ENCODE measurements around the gene ODAD2. TPM values are rescaled to one million over a fixed set of nuclear protein-coding genes. Genes with fewer than 3 reads are reported as not detected.

ODAD2 gene
- total and polyA plus RNA-seq, 8 donors, result 0.29 to 9.3 (median 4.6) TPM

- ATAC-seq, result no peak
- no peak overlapping the region for H3K27ac ChIP-seq
Observed at GRCh38 chr10:28020993-28021982, 22.4 kb upstream of the ODAD2 start.

GRCh38 chr10:28020080-28020860 lies 21.4 kb upstream of the ODAD2 start:
- TF ChIP-seq, protein P1, sequence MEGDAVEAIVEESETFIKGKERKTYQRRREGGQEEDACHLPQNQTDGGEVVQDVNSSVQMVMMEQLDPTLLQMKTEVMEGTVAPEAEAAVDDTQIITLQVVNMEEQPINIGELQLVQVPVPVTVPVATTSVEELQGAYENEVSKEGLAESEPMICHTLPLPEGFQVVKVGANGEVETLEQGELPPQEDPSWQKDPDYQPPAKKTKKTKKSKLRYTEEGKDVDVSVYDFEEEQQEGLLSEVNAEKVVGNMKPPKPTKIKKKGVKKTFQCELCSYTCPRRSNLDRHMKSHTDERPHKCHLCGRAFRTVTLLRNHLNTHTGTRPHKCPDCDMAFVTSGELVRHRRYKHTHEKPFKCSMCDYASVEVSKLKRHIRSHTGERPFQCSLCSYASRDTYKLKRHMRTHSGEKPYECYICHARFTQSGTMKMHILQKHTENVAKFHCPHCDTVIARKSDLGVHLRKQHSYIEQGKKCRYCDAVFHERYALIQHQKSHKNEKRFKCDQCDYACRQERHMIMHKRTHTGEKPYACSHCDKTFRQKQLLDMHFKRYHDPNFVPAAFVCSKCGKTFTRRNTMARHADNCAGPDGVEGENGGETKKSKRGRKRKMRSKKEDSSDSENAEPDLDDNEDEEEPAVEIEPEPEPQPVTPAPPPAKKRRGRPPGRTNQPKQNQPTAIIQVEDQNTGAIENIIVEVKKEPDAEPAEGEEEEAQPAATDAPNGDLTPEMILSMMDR (IDR thresholded peaks at IDR 0.05), result no peak
- Histone ChIP-seq H3K4me1 (no peaks in the 10 kb centered on the region), H3K4me3 (no peak overlapping the region), H3K27ac (no peak overlapping the region), H3K36me3 (no peaks in the 10 kb centered on the region), H3K9me3 (no peaks in the 10 kb centered on the region), H3K27me3 (no peaks in the 10 kb centered on the region)
- DNase-seq (no peak), ATAC-seq (no peak)
- intact Hi-C loops (cut with DNase I), result no loop called here

More at GRCh38 chr10:28020993-28021982, 22.4 kb upstream of the ODAD2 start:
- Histone ChIP-seq H3K4me3 (no peak overlapping the region), H3K27me3 (no peaks in the 10 kb centered on the region), H3K36me3 (no peaks in the 10 kb centered on the region), H3K9me3 (no peaks in the 10 kb centered on the region), H3K4me1 (no peaks in the 10 kb centered on the region)
- TF ChIP-seq, protein P1 (IDR thresholded peaks at IDR 0.05), result no peak
- DNase-seq, result no peak
- intact Hi-C loops (cut with DNase I), result no loop called here

GRCh38 chr10:28014651-28015050 lies 15.8 kb upstream of the ODAD2 start:
- Histone ChIP-seq H3K27me3 (no peaks in the 10 kb centered on the region), H3K9me3 (no peaks in the 10 kb centered on the region), H3K36me3 (no peaks in the 10 kb centered on the region), H3K4me1 (no peaks in the 10 kb centered on the region), H3K4me3 (no peak overlapping the region), H3K27ac (no peak overlapping the region)
- TF ChIP-seq, protein P1 (IDR thresholded peaks at IDR 0.05), result no peak
- DNase-seq (no peak), ATAC-seq (no peak)
- intact Hi-C loops (cut with DNase I), result no loop called here

DNA sequence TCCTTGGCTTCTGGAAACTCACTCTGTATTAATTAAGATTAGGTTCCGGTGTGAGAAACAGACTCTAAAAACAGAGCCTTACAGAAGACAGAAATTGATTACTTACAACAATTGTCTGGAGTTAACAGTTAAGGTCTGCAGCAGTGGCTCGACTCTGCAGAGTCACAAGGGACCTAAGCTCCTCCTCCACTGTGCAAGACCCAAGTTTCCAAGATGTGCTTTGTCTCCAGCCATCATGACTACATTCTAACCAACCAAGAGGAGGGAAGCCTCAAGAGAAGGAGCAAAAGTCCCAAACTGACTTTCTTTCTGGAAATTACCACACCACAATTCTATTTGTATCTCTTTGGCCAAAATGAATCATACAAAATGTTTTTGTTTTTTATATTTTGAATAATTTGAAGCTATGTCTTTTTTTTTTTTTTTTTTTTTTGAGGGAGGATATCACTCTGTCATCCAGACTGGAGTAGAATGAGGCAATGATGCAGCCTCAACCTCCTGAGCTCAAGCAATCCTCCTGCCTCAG lies 14.2 kb upstream of the ODAD2 start:
- Histone ChIP-seq H3K27ac (no peak overlapping the region), H3K4me1 (no peaks in the 10 kb centered on the region), H3K36me3 (no peaks in the 10 kb centered on the region), H3K9me3 (no peaks in the 10 kb centered on the region), H3K27me3 (no peaks in the 10 kb centered on the region), H3K4me3 (no peak overlapping the region)
- intact Hi-C loops (cut with DNase I), result no loop called here
- ATAC-seq (no peak), DNase-seq (no peak)
- TF ChIP-seq, protein P1 (IDR thresholded peaks at IDR 0.05), result no peak

DNA sequence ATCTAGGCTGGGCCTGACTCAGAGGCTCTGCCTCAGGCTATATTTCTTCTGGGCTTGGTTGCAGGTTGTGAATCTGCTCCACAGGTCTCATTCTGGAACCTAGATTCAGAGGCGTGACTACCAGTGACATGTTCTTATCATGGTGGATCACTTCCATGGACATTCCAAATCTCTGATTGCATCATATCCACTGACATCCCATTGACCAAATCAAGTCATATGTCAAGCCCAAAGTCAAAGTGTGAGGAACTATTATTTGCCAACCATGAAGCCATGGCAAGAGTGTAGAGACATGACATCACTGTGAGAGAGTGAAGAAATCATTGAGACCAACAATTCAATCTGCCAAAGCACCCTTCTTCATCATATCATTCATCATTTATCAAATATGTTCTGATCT lies 11.9 kb upstream of the ODAD2 start:
- Histone ChIP-seq H3K4me3 (no peak overlapping the region), H3K27me3 (no peaks in the 10 kb centered on the region), H3K4me1 (no peaks in the 10 kb centered on the region), H3K36me3 (no peaks in the 10 kb centered on the region), H3K9me3 (no peaks in the 10 kb centered on the region), H3K27ac (no peak overlapping the region)
- TF ChIP-seq, protein P1 (IDR thresholded peaks at IDR 0.05), result no peak
- DNase-seq, result no peak
- intact Hi-C loops (cut with DNase I), result no loop called here
- no peak for ATAC-seq
